Progenitor cell of endocrine pancreas (in vitro differentiated cells): ENCODE measurements around the gene JAK1. TPM values are rescaled to one million over a fixed set of nuclear protein-coding genes. Genes with fewer than 3 reads are reported as not detected.

ENCODE experiments used
- DNase-seq: peaks from one replicate; pipeline ENCODE4 v3.0.0; 2021; ENCODE audit warnings: low spot score; ENCODE audit not compliant: unreplicated experiment
- H3K27ac Mint-ChIP-seq: 2 replicates; pipeline ENCODE4 v1.8.0; 2021; ENCODE audit warnings: mild to moderate bottlenecking, moderate library complexity, mixed read lengths
- H3K27me3 Mint-ChIP-seq: 2 replicates; pipeline ENCODE4 v1.8.0; 2021; ENCODE audit warnings: mixed read lengths
- H3K36me3 Mint-ChIP-seq: 2 replicates; pipeline ENCODE4 v1.8.0; 2022; ENCODE audit warnings: mixed read lengths; ENCODE audit not compliant: insufficient read depth
- H3K4me1 Mint-ChIP-seq: 2 replicates; pipeline ENCODE4 v1.8.0; 2021; ENCODE audit warnings: low read depth, mixed read lengths
- H3K4me3 Mint-ChIP-seq: 2 replicates; pipeline ENCODE4 v1.8.0; 2021; ENCODE audit warnings: low read depth, mild to moderate bottlenecking, moderate library complexity, mixed read lengths
- H3K9me3 Mint-ChIP-seq: 2 replicates; pipeline ENCODE4 v1.8.0; 2021; ENCODE audit warnings: low read depth, mixed read lengths
- total RNA-seq: library from RNA; stranded (reverse); gene quantifications from 2 replicates; pipeline ENCODE4 v1.2.1, GENCODE V29; 2021
- TF ChIP-seq, protein P1 (sequence below): fragments of 200-600 bp; sonication (generic); IDR thresholded peaks from one replicate; pipeline ENCODE4 v1.5.0; 2021; ENCODE audit warnings: antibody characterized with exemption, mild to moderate bottlenecking; ENCODE audit not compliant: unreplicated experiment

The JAK1 gene
- total RNA-seq, 1 donor from 2014 or later, result 32.5 TPM

DNA sequence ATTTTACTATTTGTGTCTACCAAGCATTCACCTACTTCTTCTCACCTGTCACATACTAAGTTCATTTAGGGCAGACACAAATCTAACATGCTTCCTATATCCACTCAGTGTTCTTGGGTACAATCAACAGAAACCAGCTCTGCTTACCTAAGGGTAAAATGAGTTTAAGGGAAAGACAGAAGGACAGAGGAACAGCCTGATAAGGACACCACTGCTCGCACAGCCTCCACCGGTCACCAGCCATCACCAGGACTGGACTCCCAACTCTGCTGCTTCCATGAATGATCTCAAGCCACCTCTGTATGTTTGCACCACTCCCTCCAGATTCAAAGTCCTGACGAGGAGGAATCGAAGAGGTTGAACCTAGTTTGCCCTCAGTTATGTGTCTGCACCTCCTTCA, 72.4 kb downstream of the JAK1 start:
- Mint-ChIP-seq H3K27me3 (peaks cover 2% of the 10 kb centered on the region), H3K27ac (no peak overlapping the region), H3K9me3 (peaks cover 3% of the 10 kb centered on the region), H3K36me3 (no peaks in the 10 kb centered on the region), H3K4me1 (peaks cover 12% of the 10 kb centered on the region), H3K4me3 (no peak overlapping the region)
- DNase-seq, result no peak
- TF ChIP-seq, protein P1, sequence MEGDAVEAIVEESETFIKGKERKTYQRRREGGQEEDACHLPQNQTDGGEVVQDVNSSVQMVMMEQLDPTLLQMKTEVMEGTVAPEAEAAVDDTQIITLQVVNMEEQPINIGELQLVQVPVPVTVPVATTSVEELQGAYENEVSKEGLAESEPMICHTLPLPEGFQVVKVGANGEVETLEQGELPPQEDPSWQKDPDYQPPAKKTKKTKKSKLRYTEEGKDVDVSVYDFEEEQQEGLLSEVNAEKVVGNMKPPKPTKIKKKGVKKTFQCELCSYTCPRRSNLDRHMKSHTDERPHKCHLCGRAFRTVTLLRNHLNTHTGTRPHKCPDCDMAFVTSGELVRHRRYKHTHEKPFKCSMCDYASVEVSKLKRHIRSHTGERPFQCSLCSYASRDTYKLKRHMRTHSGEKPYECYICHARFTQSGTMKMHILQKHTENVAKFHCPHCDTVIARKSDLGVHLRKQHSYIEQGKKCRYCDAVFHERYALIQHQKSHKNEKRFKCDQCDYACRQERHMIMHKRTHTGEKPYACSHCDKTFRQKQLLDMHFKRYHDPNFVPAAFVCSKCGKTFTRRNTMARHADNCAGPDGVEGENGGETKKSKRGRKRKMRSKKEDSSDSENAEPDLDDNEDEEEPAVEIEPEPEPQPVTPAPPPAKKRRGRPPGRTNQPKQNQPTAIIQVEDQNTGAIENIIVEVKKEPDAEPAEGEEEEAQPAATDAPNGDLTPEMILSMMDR, result no peak

- no peak for DNase-seq
- H3K9me3 Mint-ChIP-seq, result peaks cover 3% of the 10 kb centered on the region
- H3K4me1 Mint-ChIP-seq, result peaks cover 9% of the 10 kb centered on the region
- no peak overlapping the region for H3K27ac Mint-ChIP-seq
- no peaks in the 10 kb centered on the region for H3K36me3 Mint-ChIP-seq
- TF ChIP-seq, protein P1, result no peak
- peaks cover 2% of the 10 kb centered on the region for H3K27me3 Mint-ChIP-seq
- H3K4me3 Mint-ChIP-seq, result no peak overlapping the region
Measured at GRCh38 chr1:64892576-64893573, 73.5 kb downstream of the JAK1 start.

DNA sequence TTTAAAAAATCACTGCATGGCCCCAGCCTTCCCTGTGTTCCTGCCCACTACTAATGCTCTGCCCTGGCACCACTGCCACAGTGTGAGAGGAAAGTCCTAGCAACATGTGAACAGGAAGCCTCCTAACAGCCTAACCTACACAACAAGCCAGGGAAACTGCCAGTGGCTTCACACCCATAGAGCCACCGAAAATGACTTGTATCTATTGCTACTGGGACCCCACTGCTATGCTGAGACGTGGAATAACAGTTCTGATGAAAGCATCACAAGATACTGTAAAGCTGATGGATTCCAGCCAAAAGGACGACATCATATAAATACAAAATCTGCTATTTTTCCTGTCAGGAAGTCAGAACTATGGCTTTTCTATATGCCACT, 74.9 kb downstream of the JAK1 start:
- Mint-ChIP-seq H3K27me3 (peaks cover 2% of the 10 kb centered on the region), H3K36me3 (no peaks in the 10 kb centered on the region), H3K4me3 (no peak overlapping the region), H3K27ac (no peak overlapping the region), H3K9me3 (no peaks in the 10 kb centered on the region), H3K4me1 (peaks cover 8% of the 10 kb centered on the region)
- DNase-seq, result no peak
- TF ChIP-seq, protein P1, result no peak

DNA sequence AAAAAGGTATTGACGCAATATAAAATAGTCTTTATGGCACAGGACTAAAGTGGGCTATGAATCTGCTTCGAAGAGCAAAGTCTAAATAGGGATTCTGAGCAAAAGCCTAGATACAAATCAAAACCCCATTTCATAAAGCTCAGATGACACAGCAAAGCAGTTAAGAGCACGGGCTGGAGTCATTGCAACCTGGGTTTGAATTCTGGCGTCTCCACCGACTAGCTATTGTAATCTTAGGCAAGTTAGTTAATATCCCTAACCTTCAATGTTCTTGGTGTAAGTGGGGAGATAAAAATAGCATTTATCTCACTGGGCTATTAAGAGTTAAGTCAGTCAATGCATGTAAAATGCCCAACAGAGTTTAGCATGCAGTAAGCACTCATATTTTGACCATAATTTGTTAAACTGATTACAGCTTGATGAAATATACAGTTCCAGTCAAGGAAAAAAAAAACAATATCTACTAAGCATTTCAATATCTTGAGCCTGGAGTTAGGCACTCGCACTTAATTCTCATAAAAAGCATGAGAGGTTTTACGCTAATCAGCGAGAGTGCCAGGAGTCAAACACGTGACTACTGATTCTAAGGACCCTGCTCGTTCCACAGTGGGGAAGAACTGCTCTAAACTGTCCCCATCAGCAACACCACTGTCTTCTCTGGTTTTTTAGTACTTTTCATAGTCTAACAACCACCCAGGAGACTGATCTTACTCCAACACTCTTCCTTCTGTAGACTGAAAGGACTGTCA, 75.5 kb downstream of the JAK1 start:
- peaks cover 5% of the 10 kb centered on the region for H3K4me1 Mint-ChIP-seq

More for the DNA sequence above, 75.5 kb downstream of the JAK1 start:
- H3K27me3 Mint-ChIP-seq, result peaks cover 2% of the 10 kb centered on the region
- H3K4me3 Mint-ChIP-seq, result no peak overlapping the region
- no peak for DNase-seq
- peak overlapping the region; percentile 5 for H3K27ac Mint-ChIP-seq
- TF ChIP-seq, protein P1, result no peak
- H3K9me3 Mint-ChIP-seq, result no peaks in the 10 kb centered on the region
- no peaks in the 10 kb centered on the region for H3K36me3 Mint-ChIP-seq
